Bone marrow (tissue), 2 donors: ENCODE results near the gene RNF113B.

Source experiments
- DNase-seq, 2 donors: peaks; one replicate each; lab custom pipeline; 2025; lab: John Stamatoyannopoulos, UW

Gene RNF113B

GRCh38 chr13:98173431-98174152, 3.5 kb downstream of the RNF113B start:
- DNase-seq, result no peak

- DNase-seq, result no peak
Observed at GRCh38 chr13:98172590-98173422, 4.3 kb downstream of the RNF113B start.

- no peak for DNase-seq
Observed at GRCh38 chr13:98171900-98172589, 5.0 kb downstream of the RNF113B start.

GRCh38 chr13:98169331-98169730, 7.7 kb downstream of the RNF113B start:
- DNase-seq, result no peak

- no peak for DNase-seq
Observed at GRCh38 chr13:98162935-98163334, 14.1 kb downstream of the RNF113B start.

DNA sequence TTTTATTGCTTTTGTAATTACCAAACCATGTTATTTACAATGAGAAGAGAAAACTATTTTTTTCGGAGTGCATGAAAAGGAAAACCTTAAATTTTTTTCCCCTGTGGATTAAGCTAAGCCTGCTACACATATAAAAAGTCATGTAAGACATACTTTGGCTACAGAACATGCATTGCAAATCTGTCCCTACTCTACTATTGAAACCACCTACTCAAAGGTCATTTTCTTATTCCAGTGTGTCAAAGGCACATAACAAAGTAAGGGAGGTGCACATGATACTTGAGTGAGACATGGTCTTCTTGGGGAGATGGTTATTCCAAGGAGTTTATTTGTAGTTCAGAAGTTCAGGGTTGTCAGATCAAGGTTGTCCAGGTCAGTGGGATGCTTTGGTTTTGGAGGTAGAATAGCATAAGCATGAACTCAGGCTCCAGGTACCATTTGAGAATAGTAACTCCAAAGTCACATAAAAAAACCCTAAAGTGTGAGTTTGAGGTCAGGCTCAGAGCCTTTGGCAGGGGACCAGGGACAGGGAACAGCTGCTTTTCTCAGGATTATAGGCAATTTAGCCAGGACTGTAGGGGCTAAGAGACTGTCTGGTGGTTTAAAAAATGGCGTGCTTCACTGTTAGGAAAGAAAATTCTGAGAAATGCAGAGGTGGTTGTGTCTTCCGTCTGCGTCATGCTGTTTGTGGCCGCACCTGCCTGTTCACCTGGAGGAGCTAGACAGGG, 18.7 kb downstream of the RNF113B start:
- no peak for DNase-seq

- no peak for DNase-seq
Observed at GRCh38 chr13:98157609-98158008, 19.5 kb downstream of the RNF113B start.

DNA sequence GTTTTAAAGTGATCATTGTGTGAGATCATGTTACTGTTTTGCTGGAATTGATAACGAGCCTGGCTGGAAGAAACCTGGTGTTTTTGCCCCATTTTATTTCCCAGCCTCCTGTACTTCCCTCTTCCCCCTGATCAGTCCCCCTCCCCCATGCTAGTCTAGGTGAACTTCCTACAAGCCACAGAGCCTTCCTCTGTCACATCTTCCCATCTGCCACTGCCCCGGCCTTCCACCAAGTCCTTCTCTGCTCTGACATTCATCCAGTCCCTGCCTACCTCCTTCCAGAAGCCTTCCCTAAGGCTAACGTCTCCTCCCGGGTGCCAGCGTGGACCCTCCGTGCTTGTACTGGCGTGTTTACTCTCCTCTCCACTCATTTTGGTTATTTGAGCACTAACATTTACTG, 19.9 kb downstream of the RNF113B start:
- DNase-seq, result no peak

DNA sequence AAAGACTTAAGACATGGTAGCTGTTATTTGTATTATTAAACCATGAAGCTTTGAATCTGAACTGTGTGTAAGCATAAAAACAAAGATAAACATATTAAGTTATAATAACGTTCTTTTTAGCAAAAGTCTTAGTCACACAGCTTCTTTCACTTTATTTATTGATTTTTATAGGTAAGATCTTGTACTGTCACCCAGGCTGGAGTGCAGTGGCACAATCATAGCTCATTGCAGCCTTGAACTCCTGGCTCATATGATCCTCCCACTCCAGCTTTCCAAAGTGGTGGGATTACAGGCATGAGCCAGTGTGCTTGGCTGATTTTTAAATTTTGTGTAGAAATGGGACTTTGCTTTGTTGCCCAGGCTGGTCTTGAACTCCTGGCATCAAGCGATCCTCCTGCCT, 20.8 kb downstream of the RNF113B start:
- no peak for DNase-seq

DNA sequence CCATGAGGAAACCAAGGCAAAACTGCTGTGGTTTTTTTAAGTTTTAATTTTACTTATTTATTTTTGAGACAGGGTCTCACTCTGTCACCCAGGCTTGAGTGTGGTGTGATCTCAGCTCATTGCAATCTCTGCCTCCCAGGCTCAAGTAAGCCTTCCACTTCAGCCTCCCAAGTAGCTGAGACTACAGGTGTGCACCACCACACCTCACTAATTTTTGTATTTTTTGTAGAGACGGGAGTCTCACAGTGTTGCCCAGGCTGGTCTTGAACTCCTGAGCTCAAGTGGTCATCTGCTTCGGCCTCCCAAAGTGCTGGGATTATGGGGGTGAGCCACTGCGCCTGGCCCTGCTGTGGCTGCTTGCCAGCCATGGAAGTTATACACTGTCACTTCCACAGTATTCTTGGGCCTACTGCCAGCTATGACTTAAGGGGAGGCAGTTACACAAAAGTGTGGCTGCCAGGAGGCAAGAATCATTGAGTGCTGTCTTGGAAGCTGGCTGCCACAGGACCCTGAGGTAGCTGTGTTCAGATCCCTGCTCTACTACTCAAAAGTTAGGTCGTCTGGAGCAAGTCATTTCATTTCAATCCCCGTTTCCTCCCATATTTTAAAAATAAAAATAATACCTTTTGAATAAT, 21.5 kb downstream of the RNF113B start:
- no peak for DNase-seq

- DNase-seq, result no peak
Observed at GRCh38 chr13:98150832-98151479, 26.1 kb downstream of the RNF113B start.

GRCh38 chr13:98147521-98147920, 29.5 kb downstream of the RNF113B start:
- no peak for DNase-seq

DNA sequence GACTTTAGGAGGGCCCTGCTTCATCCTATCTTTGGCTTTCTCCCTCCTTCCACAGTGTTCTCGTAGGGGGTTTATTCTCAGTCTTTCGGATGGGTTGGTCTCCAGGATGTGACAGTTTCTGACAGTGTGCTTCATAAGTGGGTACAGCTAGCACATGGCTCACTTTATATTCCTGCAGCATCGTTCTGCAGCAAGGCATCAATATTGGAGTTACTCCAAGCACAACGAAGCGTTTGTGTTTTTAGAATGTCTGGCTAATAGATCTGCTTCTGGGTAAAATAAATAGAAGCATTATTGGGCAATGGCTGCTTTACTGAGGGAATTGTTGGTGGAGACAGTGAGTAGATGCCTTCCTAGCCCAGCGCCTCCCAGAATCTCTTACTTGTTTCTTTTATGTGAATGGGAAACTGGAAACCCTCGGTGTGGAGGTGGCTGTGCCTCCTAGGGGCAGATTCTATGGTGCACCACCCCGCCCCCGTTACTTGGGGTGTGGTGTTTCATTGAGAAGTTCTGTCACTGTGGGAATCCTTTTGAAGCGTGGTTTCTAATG, 32.2 kb downstream of the RNF113B start:
- no peak for DNase-seq

- DNase-seq, result no peak
Observed at GRCh38 chr13:98144027-98144741, 32.9 kb downstream of the RNF113B start.

DNA sequence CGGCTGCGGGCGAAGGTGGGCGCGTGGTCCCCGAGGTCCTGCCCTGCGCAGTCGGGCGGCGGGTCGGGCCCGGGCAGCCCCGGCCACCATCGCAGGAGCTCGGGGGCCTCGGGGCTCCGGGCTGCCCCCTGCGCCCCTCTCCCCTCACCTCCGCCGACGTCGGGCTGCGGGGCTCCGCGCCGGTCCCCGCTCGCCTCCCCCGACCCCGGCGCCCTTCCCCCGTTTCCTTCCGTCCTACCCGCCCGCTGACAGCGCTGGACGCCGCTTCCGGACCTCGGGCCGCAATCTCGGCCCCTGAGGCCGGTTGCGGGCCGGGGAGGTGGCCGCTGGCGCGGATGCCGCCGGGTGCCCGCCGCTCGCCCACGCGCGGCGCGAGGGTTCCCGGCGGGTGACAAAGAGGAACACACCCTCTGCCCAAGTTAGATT, 33.5 kb downstream of the RNF113B start:
- no peak for DNase-seq

GRCh38 chr13:98143157-98143553, 33.9 kb downstream of the RNF113B start:
- no peak for DNase-seq

DNA sequence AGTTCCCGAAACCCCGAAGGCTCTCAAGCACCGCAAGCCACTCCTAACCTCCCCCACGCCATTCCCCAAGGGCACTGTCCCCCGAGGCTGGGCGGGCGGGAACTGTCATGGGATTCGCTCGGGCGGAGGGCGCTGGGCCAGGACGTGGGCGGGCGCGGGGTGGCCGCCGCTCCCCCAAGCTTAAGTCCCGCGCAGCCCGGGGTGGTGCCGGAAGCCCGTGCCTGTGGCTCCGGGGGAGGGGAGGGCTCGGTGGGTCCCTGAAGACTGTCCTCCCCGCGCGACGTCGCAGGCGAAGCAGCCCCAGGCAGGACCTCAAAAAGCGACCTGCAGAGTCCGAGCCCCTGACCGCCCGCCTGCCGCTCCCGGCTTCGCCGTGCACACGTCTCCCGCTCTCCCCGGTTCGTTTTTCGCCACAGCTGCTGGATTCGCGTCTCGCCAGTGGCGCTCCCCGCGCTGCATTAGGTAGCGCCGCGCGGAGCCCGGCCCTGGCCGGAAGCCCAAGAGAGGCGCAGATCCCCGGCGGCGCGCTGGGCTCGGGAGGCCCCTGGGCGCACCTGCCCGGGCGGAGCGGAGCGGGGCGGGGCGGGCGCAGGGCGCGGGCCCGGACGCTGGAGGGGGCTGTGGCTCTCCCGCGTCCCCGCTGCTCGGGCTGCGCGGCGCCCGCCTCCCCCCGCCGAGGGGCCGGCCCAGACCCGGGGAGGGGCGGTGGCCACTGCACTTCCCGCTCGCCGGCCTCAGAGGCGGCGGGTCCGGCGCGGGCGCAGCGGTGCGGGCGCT, 34.5 kb downstream of the RNF113B start, which contains the start of gene FARP1:
Gene FARP1 (plus strand): TSS at position 715 of the 777 bp plus-strand sequence. CDS start 70,149 bp downstream, outside the sequence.
- no peak for DNase-seq

DNA sequence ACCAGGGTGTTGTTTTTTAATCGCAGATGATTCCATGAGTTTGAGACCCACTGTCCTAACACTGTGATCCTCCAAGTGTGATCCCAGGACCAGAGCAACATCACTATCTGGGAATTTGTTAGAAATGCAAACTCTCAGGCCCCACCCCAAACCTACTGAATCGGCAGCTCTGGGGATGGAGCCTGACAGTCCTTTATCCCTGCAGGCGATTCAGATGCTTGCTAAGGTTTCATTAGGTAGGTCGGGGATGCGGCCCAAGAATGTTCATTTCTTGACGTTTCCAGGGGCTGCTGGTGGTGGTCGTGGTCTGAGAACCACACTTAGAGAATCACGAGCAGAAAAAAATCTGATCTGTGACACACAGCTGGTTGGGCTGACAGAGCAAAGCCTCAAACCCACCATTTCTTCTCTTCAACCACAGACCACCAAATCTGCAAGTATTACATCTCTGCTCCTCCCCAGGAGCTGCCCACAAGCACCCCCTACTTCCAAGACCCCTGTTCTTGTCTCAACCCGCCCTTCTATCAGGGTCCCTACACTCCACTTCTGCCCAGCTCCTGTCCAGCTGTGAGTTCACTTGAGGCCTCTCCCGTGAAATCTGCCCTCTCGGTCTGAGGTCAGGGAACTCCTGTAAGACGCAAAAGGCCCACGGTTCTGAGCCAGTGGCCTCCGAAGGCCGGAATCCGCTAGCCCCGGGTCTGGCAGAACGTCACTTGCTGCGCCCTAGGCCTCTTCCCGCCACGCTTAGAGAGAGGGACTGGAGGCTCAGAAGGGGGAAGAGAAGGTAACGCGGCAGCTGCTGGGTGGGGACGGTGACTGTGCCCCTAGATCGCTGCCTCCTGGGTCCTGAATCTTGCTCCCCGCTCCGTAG, 35.3 kb downstream of the RNF113B start:
- DNase-seq, result no peak
